H1 (cell line): ENCODE measurements around the gene SPG7. TPM values are rescaled to one million over a fixed set of nuclear protein-coding genes. Genes with fewer than 3 reads are reported as not detected.

Experiments
- CHD7 ChIP-seq: fragments of 300-600 bp; sonication (generic); IDR thresholded peaks from 2 replicates; pipeline ENCODE4 v1.7.1; 2012; ENCODE audit warnings: low read length, moderate library complexity, mild to moderate bottlenecking, inconsistent platforms; ENCODE audit not compliant: insufficient replicate concordance
- HDAC6 ChIP-seq: IDR thresholded peaks from one replicate; pipeline ENCODE4 v1.7.1; 2012; ENCODE audit warnings: low read depth, mild to moderate bottlenecking, inconsistent platforms, low read length, moderate library complexity
- RNF2 ChIP-seq: fragments of 200-900, 300-1000 bp; sonication (generic); IDR thresholded peaks from 2 replicates; pipeline ENCODE4 v1.7.1; 2016; ENCODE audit warnings: borderline replicate concordance, low read depth, mild to moderate bottlenecking, antibody characterized with exemption, low read length; ENCODE audit not compliant: poor library complexity, severe bottlenecking; ENCODE audit errors: missing control alignments
- SP1 ChIP-seq: IDR thresholded peaks from 2 replicates; pipeline ENCODE4 v1.6.1; 2011; ENCODE audit warnings: low read depth, low read length
- TAF7 ChIP-seq: optimal IDR thresholded peaks from 2 replicates; pipeline ENCODE3; 2011; ENCODE audit warnings: low read depth, mild to moderate bottlenecking, inconsistent platforms, low read length, moderate library complexity, borderline replicate concordance
- polyA plus RNA-seq, 7 experiments: library from polyadenylated mRNA; depleted of rRNA in 3 of 7; stranded (reverse) in 5 of 7; unstranded in 2 of 7; fragments of >200 nt in 5 of 7; fragments of 200-250 nt in 2 of 7; gene quantifications; 1 replicate in 5 of 7; 2 replicates in 1 of 7; 4 replicates in 1 of 7; pipeline versions ENCODE4 v1.2.1 to v1.2.3, GENCODE V29; 2011 to 2013; ENCODE audit warnings: missing spikeins in 2 of 7, mixed read lengths in 2 of 7
- total RNA-seq: library from RNA; stranded (reverse); fragmentation: NEBNext Ultra II Directional; extraction: Animal tissue kit (Norgen Biotek cat#: 25700); gene quantifications from 2 replicates; pipeline ENCODE4 v1.2.1, GENCODE V29; 2021

Gene SPG7
- total and polyA plus RNA-seq, 2 of the 8 experiments (the other 6 are each of a cell fraction or from before 2014, with no cell fraction given): 72.1 to 113 TPM

- TF ChIP-seq CHD7: no peak
- TF ChIP-seq HDAC6: no peak
- no peak for TF ChIP-seq TAF7
- TF ChIP-seq RNF2: no peak
- TF ChIP-seq SP1: no peak
Observed at GRCh38 chr16:89547860-89548259, 39.7 kb downstream of the SPG7 start (continued).
